Nephron (organoid): ENCODE data around the gene CARD19.

Experiments used
- H3K27ac Mint-ChIP-seq, 3 experiments: 2 replicates each; pipeline ENCODE4 v1.8.0; 2020; ENCODE audit warnings: mixed read lengths in 3 of 3, mild to moderate bottlenecking in 2 of 3, moderate library complexity in 1 of 3
- H3K27me3 Mint-ChIP-seq: 2 replicates; pipeline ENCODE4 v1.8.0; 2021; ENCODE audit warnings: low read depth, mild to moderate bottlenecking, moderate library complexity, mixed read lengths
- H3K36me3 Mint-ChIP-seq: 2 replicates; pipeline ENCODE4 v1.8.0; 2020; ENCODE audit warnings: low read depth, mixed read lengths
- H3K4me1 Mint-ChIP-seq: 2 replicates; pipeline ENCODE4 v1.8.0; 2020; ENCODE audit warnings: mixed read lengths
- H3K4me3 Mint-ChIP-seq, 3 experiments: 2 replicates each; pipeline ENCODE4 v1.8.0; 2020; ENCODE audit warnings: mild to moderate bottlenecking in 3 of 3, mixed read lengths in 3 of 3, moderate library complexity in 2 of 3
- H3K9me3 Mint-ChIP-seq: 2 replicates; pipeline ENCODE4 v1.8.0; 2020; ENCODE audit warnings: mixed read lengths
- TF ChIP-seq, protein P1 (sequence below), 3 experiments: fragments of 200-600 bp; sonication (generic); IDR thresholded peaks; one replicate each; pipeline ENCODE4 v1.5.0; 2021; ENCODE audit warnings: antibody characterized with exemption in 3 of 3; ENCODE audit not compliant: unreplicated experiment in 3 of 3

CARD19 gene

DNA sequence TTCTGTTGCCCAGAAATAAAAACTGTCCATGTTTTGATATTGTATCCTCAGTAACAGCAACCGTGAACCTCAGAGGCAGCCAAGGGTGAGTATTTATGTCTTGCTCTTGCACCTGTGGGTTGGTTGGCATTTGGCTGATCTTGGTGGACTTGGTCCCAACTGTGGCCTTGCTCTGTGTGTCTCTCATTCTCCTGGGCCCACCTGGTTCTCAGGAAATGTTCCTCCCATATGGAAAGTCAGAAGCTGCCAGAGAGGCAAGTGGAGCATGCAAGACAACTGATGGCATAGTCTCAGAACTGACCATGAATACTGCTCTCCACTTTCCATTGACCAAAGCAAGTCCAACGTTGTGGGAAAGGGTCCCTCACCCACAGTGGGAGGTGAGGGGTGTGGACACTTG, 51.6 kb downstream of the CARD19 start:
- H3K27ac Mint-ChIP-seq = no peak overlapping the region
- no peaks in the 10 kb centered on the region for H3K36me3 Mint-ChIP-seq
- H3K4me1 Mint-ChIP-seq = peaks cover 6% of the 10 kb centered on the region
- H3K4me3 Mint-ChIP-seq = no peak overlapping the region
- H3K27me3 Mint-ChIP-seq = peaks cover 5% of the 10 kb centered on the region
- H3K9me3 Mint-ChIP-seq = peaks cover 3% of the 10 kb centered on the region
- TF ChIP-seq, protein P1, sequence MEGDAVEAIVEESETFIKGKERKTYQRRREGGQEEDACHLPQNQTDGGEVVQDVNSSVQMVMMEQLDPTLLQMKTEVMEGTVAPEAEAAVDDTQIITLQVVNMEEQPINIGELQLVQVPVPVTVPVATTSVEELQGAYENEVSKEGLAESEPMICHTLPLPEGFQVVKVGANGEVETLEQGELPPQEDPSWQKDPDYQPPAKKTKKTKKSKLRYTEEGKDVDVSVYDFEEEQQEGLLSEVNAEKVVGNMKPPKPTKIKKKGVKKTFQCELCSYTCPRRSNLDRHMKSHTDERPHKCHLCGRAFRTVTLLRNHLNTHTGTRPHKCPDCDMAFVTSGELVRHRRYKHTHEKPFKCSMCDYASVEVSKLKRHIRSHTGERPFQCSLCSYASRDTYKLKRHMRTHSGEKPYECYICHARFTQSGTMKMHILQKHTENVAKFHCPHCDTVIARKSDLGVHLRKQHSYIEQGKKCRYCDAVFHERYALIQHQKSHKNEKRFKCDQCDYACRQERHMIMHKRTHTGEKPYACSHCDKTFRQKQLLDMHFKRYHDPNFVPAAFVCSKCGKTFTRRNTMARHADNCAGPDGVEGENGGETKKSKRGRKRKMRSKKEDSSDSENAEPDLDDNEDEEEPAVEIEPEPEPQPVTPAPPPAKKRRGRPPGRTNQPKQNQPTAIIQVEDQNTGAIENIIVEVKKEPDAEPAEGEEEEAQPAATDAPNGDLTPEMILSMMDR (IDR thresholded peaks at IDR 0.05; ENCODE audit: unreplicated experiment in 3 of 3) = no peak

GRCh38 chr9:93148721-93149120, 52.7 kb downstream of the CARD19 start:
- TF ChIP-seq, protein P1 (IDR thresholded peaks at IDR 0.05; ENCODE audit: unreplicated experiment in 3 of 3) = no peak
- H3K4me3 Mint-ChIP-seq = no peak overlapping the region
- H3K27me3 Mint-ChIP-seq = peaks cover 5% of the 10 kb centered on the region
- H3K4me1 Mint-ChIP-seq = peaks cover 6% of the 10 kb centered on the region
- H3K27ac Mint-ChIP-seq = no peak overlapping the region
- H3K36me3 Mint-ChIP-seq = no peaks in the 10 kb centered on the region
- H3K9me3 Mint-ChIP-seq = peaks cover 3% of the 10 kb centered on the region

DNA sequence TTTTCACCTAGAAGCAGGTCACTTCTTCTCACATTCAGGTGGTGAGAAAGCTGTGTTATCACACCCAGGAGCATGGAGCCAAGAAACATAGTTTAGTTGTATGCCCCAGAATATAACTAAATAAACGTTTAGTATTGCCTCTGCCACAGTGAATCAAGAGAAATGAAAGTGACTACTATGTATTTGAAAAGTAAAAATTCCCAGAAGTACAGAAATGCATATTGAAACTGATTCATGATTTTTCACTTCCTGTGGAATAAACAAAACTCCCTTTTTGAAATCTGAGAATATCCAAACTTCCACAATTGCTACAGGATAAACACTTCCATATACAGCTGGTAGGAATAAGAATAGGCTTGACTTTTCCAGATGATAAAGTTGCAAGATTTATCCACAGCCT, 53.3 kb downstream of the CARD19 start:
- Mint-ChIP-seq H3K4me3 (no peak overlapping the region), H3K36me3 (no peaks in the 10 kb centered on the region), H3K4me1 (peaks cover 3% of the 10 kb centered on the region), H3K27ac (no peak overlapping the region), H3K27me3 (peaks cover under 1% of the 10 kb centered on the region), H3K9me3 (peaks cover 3% of the 10 kb centered on the region)
- TF ChIP-seq, protein P1 (IDR thresholded peaks at IDR 0.05; ENCODE audit: unreplicated experiment in 3 of 3) = no peak

- TF ChIP-seq, protein P1 (IDR thresholded peaks at IDR 0.05; ENCODE audit: unreplicated experiment in 3 of 3) = no peak
- H3K36me3 Mint-ChIP-seq = no peaks in the 10 kb centered on the region
- no peak overlapping the region for H3K4me3 Mint-ChIP-seq
Observed at GRCh38 chr9:93151097-93151784, 55.2 kb downstream of the CARD19 start.

GRCh38 chr9:93154293-93154903, 58.4 kb downstream of the CARD19 start:
- H3K27me3 Mint-ChIP-seq = peaks cover 9% of the 10 kb centered on the region
- H3K36me3 Mint-ChIP-seq = no peaks in the 10 kb centered on the region
- TF ChIP-seq, protein P1 (IDR thresholded peaks at IDR 0.05; ENCODE audit: unreplicated experiment in 3 of 3) = peak; percentile 41 to 52 (median 51)
- no peaks in the 10 kb centered on the region for H3K4me1 Mint-ChIP-seq
- H3K4me3 Mint-ChIP-seq = no peak overlapping the region
- H3K9me3 Mint-ChIP-seq = no peaks in the 10 kb centered on the region
- H3K27ac Mint-ChIP-seq = no peak overlapping the region

More at GRCh38 chr9:93151097-93151784, 55.2 kb downstream of the CARD19 start:
- peaks cover 3% of the 10 kb centered on the region for H3K9me3 Mint-ChIP-seq
- H3K4me1 Mint-ChIP-seq = no peaks in the 10 kb centered on the region
- peaks cover 5% of the 10 kb centered on the region for H3K27me3 Mint-ChIP-seq
- no peak overlapping the region for H3K27ac Mint-ChIP-seq
